Spinal cord (tissue), 10 donors: Measurements from ENCODE around the gene SLC15A3. TPM values are rescaled to one million over a fixed set of nuclear protein-coding genes. Genes with fewer than 3 reads are reported as not detected.

Experiments
- DNase-seq, 6 donors: peaks; one replicate each; pipeline versions ENCODE4 v3.0.0 to v3.0.0-alpha.2; 2013 to 2015; ENCODE audit warnings: low spot score in 6 of 6, low read depth in 4 of 6
- H3K27ac ChIP-seq: one replicate; pipeline ENCODE4 v1.5.1; 2013; ENCODE audit warnings: low read depth, low read length, control low read depth
- H3K27me3 ChIP-seq: one replicate; pipeline ENCODE4 v1.6.1; 2013; ENCODE audit warnings: low read length; ENCODE audit not compliant: control insufficient read depth, insufficient read depth
- H3K36me3 ChIP-seq: one replicate; pipeline ENCODE4 v1.6.1; 2013; ENCODE audit warnings: low read length; ENCODE audit not compliant: control insufficient read depth, insufficient read depth
- H3K4me1 ChIP-seq: one replicate; pipeline ENCODE4 v1.6.1; 2013; ENCODE audit warnings: low read length; ENCODE audit not compliant: control insufficient read depth, insufficient read depth
- H3K4me3 ChIP-seq: one replicate; pipeline ENCODE4 v1.5.1; 2013; ENCODE audit warnings: low read depth, low read length, control low read depth
- H3K9me3 ChIP-seq: one replicate; pipeline ENCODE4 v1.6.1; 2013; ENCODE audit warnings: low read length; ENCODE audit not compliant: control insufficient read depth, insufficient read depth
- WGBS: methylation state at CpG from one replicate; pipeline ENCODE4 v1.1.5; 2013; ENCODE audit warnings: missing lambda C conversion rate; ENCODE audit not compliant: insufficient coverage; 5-methylcytosine and 5-hydroxymethylcytosine counted together
- polyA plus RNA-seq, 2 donors: library from polyadenylated mRNA; unstranded; fragments of 120-200 nt; gene quantifications; one replicate each; pipeline ENCODE4 v1.2.1, GENCODE V29; 2013; ENCODE audit not compliant: insufficient read length in 2 of 2
- total RNA-seq, 2 donors: library from RNA; depleted of rRNA in 1 of 2; stranded (reverse); fragments of 120-200 nt in 1 of 2; fragments of >200 nt in 1 of 2; gene quantifications; one replicate each; pipeline versions ENCODE4 v1.2.3 to v1.2.4, GENCODE V29; 2013 to 2014
- donor health status: healthy.

The SLC15A3 gene
- total and polyA plus RNA-seq, 4 donors, result 20.3 to 35.5 (median 30.6) TPM

DNA sequence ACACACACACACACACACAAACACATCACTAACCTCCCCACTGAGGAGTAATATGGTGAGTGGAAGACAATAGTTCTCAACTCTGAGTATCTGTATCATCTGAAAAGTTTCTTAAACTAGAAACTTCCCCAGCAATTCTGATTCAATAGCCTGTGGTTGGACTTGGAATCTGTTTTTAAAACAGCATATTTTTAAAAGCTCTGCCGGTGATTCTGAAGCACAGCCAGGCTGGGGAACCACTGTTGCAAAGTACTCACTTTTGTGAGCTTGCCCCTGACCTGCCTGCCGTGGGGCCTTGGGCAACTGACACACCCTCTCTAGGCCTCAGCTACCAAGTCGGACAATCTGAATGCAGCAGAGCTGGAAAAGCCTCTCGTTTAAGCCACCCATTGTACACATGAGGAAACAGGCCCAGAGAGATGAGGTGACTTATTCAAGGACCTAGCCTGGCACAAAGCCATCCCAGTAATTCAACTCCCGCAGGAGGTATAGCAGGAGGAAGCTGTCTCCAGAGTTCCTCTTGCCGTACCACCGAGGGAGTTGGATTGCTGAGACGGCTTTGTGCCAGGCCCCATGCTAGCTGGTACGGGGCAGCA is 8.9 kb downstream of the SLC15A3 start:
- Histone ChIP-seq H3K9me3 (no peaks in the 10 kb centered on the region), H3K4me3 (no peak overlapping the region), H3K4me1 (peaks cover 33% of the 10 kb centered on the region), H3K27ac (no peak overlapping the region), H3K36me3 (peaks cover under 1% of the 10 kb centered on the region), H3K27me3 (peaks cover 19% of the 10 kb centered on the region)
- WGBS, result 28% methylated on average over 5 of the region's 9 CpGs
- DNase-seq, result peak in 1 of 6 donors; percentile 44

DNA sequence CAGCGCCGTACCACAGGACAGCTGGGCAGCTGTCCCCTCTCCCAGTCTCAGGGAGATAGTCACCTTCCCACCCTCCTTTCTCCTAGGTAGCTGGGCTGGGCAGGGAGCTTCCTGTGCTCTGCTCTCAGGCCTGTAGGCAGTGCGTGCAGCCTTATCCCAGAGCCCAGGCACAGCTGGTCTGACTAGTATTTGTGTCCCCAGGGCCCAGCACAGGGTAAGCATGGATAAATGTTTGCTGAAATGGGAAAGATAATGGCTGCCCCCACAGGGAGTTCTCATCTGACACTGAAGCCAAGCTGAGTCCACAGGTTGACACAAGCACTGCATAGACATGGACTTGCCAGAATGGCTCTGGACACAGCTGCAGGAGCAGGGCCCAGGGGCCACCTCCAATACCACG is 9.8 kb downstream of the SLC15A3 start:
- Histone ChIP-seq H3K27me3 (peaks cover 19% of the 10 kb centered on the region), H3K9me3 (no peaks in the 10 kb centered on the region), H3K27ac (no peak overlapping the region), H3K4me1 (peaks cover 28% of the 10 kb centered on the region), H3K36me3 (peaks cover 9% of the 10 kb centered on the region), H3K4me3 (no peak overlapping the region)
- 100% methylated on average over 4 of the region's 4 CpGs for WGBS
- no peak for DNase-seq

- H3K4me1 ChIP-seq, result peaks cover 30% of the 10 kb centered on the region
- no peak for DNase-seq
- no peak overlapping the region for H3K27ac ChIP-seq
- peaks cover 16% of the 10 kb centered on the region for H3K36me3 ChIP-seq
- H3K27me3 ChIP-seq, result peaks cover 19% of the 10 kb centered on the region
- no peak overlapping the region for H3K4me3 ChIP-seq
- WGBS, result 83% methylated on average over 1 of the region's 6 CpGs
- H3K9me3 ChIP-seq, result no peaks in the 10 kb centered on the region
Observed at GRCh38 chr11:60941371-60942119, 10.4 kb downstream of the SLC15A3 start.

DNA sequence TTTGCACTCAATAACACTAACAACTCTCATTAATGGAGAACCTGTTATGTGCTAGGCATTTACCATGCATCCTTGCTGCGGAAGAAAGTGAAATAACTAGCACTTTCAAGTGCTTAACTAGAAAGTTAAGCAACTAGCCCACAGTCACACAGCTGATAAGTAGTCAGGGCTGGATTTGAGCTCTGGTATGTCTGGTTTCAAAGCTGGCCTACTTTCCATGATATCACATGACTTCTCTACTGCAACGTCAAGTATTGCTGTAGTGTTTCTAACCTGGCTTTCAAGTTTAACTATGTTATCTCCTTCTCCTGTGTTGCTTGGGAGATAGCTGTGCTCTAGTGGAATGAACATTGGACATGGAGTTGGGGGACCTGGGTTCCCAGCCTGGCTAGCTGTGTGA is 12.1 kb downstream of the SLC15A3 start:
- peaks cover 17% of the 10 kb centered on the region for H3K27me3 ChIP-seq
- H3K27ac ChIP-seq, result no peak overlapping the region
- H3K9me3 ChIP-seq, result no peaks in the 10 kb centered on the region
- H3K4me1 ChIP-seq, result peaks cover 23% of the 10 kb centered on the region
- no peak overlapping the region for H3K4me3 ChIP-seq
- DNase-seq, result no peak
- peaks cover 33% of the 10 kb centered on the region for H3K36me3 ChIP-seq
- WGBS, result 100% methylated on average over 1 of the region's 2 CpGs

DNA sequence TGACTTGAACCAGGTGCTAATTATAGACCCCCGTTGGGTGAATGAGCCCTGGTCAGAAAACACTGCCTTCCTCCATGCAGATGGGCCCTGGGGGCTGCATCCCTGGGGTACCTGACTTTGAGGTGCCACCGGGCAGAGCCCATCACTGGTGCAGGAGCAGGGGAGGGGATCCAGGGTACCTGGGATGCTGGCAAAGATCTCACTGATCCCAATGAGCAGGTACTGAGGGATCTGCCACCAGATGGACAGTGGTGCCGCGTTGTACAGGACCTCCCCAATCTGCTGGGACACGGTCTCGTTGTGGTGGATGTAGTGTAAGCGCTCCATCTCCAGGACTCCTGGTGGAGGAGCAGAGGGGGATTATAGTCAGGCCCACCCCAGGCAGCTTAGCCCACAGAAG is 12.7 kb downstream of the SLC15A3 start:
- H3K27ac ChIP-seq, result no peak overlapping the region
- peaks cover 38% of the 10 kb centered on the region for H3K36me3 ChIP-seq
- WGBS, result 94% methylated on average over 7 of the region's 7 CpGs
- H3K4me1 ChIP-seq, result peaks cover 23% of the 10 kb centered on the region
- peaks cover 14% of the 10 kb centered on the region for H3K27me3 ChIP-seq
- DNase-seq, result no peak
- H3K4me3 ChIP-seq, result no peak overlapping the region
- no peaks in the 10 kb centered on the region for H3K9me3 ChIP-seq

- 59% methylated on average over 9 of the region's 9 CpGs for WGBS
- peaks cover 46% of the 10 kb centered on the region for H3K36me3 ChIP-seq
- peaks cover 22% of the 10 kb centered on the region for H3K4me1 ChIP-seq
- no peaks in the 10 kb centered on the region for H3K9me3 ChIP-seq
- H3K27me3 ChIP-seq, result peaks cover 14% of the 10 kb centered on the region
- DNase-seq, result no peak
- no peak overlapping the region for H3K4me3 ChIP-seq
- H3K27ac ChIP-seq, result no peak overlapping the region
Observed at GRCh38 chr11:60938500-60938899, 13.5 kb downstream of the SLC15A3 start.

DNA sequence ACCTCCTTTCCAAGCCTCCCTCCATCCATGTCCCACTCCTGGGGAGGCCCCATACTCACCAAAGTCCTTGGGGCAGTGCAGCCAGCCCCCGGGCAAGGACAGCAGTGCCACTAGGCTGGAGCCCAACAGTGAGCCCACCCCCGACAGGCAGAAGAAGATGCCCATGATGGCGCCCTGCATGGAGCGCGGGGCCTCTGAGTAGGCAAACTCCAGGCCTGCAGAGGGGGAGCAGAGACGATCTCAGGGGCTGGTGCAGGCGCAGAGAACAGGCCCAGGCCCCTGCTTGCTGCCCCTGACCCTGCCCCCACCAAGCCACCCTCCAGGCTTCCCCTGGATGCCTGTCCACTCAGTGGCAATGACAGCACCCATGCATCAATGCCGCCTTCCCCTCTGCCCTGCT is 14.2 kb downstream of the SLC15A3 start:
- no peak overlapping the region for H3K27ac ChIP-seq
- H3K36me3 ChIP-seq, result peaks cover 53% of the 10 kb centered on the region
- WGBS, result 93% methylated on average over 8 of the region's 8 CpGs
- H3K4me3 ChIP-seq, result no peak overlapping the region
- DNase-seq, result no peak
- peaks cover 19% of the 10 kb centered on the region for H3K4me1 ChIP-seq
- no peaks in the 10 kb centered on the region for H3K9me3 ChIP-seq
- H3K27me3 ChIP-seq, result peaks cover 14% of the 10 kb centered on the region

DNA sequence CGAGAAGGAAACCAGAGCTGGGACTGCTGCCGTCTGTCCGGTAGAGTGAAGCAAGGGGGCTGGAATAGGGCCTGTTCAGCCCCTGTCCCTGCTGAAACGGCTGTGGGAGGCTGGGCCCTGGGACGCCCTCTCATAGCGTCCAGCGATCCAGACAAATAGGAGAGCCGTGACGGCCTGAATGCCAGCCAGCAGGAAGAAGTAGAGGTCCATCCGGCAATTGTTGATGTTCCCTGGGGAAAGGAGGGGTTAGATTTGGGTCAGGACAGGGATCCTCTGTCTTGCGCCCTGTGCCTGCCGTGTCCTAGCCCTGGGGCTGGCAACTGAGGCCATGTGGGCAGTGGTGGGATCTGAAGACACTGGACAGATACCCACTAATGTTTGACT is 14.8 kb downstream of the SLC15A3 start:
- Histone ChIP-seq H3K4me1 (peaks cover 20% of the 10 kb centered on the region), H3K27me3 (peaks cover 13% of the 10 kb centered on the region), H3K9me3 (no peaks in the 10 kb centered on the region), H3K4me3 (no peak overlapping the region), H3K36me3 (peaks cover 57% of the 10 kb centered on the region), H3K27ac (no peak overlapping the region)
- DNase-seq, result no peak
- WGBS, result 69% methylated on average over 12 of the region's 12 CpGs

DNA sequence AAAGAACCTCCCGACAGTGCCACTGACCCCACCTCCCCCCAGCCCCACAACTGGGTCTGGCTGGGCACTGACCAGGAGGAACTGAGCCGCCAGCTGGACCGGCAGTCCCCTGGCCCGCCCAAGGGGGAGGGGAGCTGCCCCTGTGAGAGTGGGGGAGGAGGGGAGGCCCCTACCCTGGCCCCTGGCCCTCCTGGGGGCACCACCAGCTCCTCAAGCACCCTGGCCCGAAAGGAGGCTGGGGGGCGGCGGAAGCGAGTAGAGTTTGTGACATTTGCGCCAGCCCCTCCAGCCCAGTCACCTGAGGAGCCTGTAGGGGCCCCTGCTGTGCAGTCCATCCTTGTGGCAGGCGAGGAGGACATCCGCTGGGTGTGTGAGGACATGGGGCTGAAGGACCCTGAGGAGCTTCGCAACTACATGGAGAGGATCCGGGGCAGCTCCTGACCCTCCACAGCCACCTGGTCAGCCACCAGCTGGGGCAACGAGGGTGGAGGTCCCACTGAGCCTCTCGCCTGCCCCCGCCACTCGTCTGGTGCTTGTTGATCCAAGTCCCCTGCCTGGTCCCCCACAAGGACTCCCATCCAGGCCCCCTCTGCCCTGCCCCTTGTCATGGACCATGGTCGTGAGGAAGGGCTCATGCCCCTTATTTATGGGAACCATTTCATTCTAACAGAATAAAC is 15.4 kb downstream of the SLC15A3 start:
- peaks cover 9% of the 10 kb centered on the region for H3K27me3 ChIP-seq
- DNase-seq, result no peak
- WGBS, result 86% methylated on average over 11 of the region's 18 CpGs
- H3K4me1 ChIP-seq, result peaks cover 16% of the 10 kb centered on the region
- H3K36me3 ChIP-seq, result peaks cover 63% of the 10 kb centered on the region
- H3K9me3 ChIP-seq, result no peaks in the 10 kb centered on the region
- no peak overlapping the region for H3K27ac ChIP-seq
- no peak overlapping the region for H3K4me3 ChIP-seq
